GM19372 (cell line): Measurements from ENCODE around the gene TEX10.
"Not testable (repeated sequence)": the region's sequence is repeated elsewhere in the genome, so short reads cannot be mapped to it uniquely, and the experiment has no call there.

Experiments
- ATAC-seq: cut with Tn5 transposase; IDR thresholded peaks from one replicate; pipeline ENCODE4 v1.9.1; 2021; ENCODE audit warnings: mild to moderate bottlenecking, low read depth, moderate library complexity; ENCODE audit not compliant: unreplicated experiment

The TEX10 gene

DNA sequence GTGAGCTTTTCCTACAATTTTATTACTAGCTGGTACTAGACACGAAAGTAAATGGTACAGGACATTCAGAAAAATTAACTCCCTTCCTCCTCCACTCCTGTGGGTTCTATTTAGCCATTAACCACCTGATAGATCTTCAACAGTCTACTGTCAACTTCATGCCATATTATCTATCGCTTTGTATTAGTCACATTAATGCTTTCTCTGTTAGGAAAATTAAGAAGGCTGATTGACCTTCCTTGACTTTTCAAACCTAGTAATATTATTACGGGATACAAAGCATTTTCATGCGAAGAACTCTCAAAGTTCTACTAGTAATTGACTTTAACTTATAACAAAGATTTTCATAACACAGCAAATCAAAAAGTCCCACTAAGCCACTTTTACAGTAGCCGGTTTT lies 1.2 kb downstream of the TEX10 start:
- no peak for ATAC-seq

- ATAC-seq: no peak
Measured at GRCh38 chr9:100350188-100350587, 2.6 kb downstream of the TEX10 start.

DNA sequence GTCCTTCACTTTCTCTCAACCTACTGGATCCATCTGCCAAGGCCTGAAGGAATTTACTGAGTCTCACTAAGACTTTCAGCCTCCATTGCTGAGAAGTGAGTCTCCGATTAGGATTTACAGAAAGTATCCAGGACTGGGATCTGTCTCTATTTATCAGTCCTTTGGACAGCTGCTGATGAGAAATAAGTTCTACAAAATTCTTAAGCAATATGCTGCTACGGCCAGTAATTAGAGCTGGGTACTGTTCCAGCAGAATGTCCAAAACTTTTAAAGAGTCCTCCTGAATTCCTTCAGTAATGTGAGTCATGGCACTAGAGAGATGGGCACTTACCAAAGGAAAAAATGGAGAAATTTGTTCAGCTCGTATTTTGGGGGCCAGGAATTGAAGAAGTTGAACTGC lies 5.9 kb downstream of the TEX10 start:
- ATAC-seq: no peak

- no peak for ATAC-seq
Measured at GRCh38 chr9:100341889-100342288, 10.9 kb downstream of the TEX10 start.

DNA sequence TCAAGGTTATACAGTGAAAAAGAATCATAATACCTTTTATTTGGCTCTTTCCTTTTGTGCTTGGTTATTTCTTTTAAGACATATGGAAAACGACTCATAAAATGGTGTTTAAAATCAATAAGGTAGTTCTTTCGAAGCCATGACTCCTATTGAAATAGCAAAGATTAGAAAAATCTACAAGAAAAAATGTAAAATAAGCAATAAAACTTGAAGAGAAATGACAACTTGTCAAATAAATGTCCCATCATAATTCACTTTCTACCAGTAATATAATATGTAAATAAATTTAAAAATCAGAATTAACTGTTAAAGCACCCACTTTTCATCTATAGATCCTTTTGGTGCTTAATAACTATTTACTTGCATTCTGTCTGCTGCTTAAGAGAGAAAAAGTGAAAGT lies 12.5 kb downstream of the TEX10 start:
- no peak for ATAC-seq

DNA sequence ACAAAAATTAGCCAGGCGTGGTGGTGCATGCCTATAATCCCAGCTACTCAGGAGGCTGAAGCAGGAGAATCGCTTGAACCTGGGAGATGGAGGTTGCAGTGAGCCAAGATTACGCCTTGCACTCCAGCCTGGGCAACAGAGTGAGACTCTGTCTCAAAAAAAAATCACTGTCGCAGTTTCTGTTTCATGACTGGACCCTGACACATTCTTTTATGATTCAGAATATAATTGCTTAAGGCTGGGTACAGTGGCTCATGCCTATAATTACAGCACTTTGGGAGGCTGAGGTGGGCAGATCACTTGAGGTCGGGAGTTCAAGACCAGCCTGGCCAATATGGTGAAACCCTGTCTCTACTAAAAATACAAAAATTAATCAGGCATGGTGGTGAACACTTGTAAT lies 14.0 kb downstream of the TEX10 start:
- ATAC-seq: not testable (repeated sequence)

DNA sequence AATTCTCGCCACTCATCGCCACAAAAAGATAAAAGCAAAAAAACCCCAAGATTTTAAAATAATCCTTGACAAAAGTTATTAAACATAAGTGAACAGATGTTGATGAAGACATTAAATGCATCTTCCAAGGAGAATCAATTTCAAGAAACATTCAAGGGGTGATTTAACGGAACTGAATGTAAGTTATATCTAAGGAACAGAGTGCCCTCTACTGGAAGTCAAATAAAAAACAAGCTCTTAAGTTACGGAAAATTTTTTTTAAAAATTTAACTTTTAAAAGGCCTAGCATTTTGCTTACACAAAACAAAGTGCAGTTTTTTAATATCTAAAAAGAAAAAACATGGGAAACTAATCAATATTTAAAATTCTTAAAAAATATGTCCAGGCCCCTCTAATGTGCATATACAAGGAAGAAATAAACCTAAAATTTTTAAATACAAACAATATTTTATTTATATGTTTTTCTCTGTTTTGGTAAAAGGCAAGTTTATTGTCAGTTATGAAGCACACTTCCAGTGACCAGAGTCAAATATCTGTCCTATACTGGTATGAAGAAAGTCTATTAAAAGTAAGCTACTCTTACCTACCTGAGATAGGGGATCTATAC lies 28.0 kb downstream of the TEX10 start:
- no peak for ATAC-seq

GRCh38 chr9:100322954-100323536 lies 29.7 kb downstream of the TEX10 start:
- no peak for ATAC-seq

DNA sequence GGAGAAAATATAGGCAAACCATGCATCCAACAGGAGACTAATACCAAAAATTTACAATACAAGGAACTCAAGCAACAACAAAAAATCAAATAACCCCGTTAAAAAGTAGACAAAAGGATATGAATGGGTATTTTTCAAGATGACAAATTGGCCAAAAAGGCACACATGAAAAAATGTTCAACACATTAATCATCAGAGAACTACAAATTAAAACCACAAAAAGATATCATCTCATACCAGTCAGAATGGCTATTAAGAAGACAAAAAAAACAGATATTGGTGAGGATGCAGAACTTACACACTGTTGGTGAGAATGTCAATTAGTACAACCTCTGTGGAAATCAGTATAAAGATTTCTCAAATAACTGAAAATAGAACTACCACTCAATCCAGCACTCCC lies 35.0 kb downstream of the TEX10 start:
- no peak for ATAC-seq

GRCh38 chr9:100315561-100315960 lies 37.2 kb downstream of the TEX10 start:
- no peak for ATAC-seq

- no peak for ATAC-seq
Measured at GRCh38 chr9:100309992-100310391, 42.8 kb downstream of the TEX10 start.

DNA sequence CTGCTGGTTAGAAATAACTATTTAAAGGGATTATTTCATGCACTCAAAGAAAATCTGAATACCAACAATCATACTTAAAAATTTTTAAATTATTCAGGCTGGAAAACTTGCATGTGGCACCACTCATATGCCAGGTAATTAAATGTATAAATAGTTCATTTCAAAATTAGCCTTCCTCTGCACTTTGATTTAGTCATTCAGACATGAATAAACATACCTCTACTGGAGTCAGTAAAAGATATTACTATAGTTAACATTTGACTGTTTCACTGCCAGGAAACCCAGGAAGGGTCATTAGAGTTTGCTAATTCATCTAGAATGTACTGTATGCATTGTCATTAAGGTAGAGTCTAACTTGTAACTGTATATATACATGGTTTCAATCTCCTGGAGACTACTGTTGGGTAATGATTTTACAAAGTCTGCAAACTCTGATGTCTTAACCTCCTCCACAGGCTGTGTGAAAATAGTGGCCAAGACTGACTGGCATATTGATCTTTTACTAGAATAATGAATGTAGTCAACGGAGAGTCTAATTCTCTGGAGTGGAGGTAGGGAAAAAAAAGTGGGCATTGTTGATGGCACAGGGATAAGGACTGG lies 43.7 kb downstream of the TEX10 start:
- ATAC-seq: no peak

DNA sequence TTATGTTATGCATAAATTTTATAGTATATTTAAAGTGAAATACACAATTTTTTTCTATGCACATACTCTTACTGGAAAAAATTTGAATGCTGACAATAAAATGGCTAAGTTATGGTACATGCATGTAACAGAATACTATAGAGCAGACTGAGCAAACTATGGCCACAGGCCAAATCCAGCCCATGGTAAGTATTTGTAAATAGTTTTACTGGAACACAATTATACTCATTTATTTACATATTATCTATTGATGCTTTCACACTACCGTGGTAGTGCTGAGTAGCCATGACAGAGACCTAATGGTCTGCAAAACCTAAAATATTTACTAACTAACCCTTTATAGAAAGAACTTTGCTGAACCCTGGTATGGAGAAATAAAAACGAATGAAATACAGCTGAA lies 45.7 kb downstream of the TEX10 start:
- no peak for ATAC-seq

GRCh38 chr9:100306283-100306682 lies 46.5 kb downstream of the TEX10 start:
- ATAC-seq: no peak

DNA sequence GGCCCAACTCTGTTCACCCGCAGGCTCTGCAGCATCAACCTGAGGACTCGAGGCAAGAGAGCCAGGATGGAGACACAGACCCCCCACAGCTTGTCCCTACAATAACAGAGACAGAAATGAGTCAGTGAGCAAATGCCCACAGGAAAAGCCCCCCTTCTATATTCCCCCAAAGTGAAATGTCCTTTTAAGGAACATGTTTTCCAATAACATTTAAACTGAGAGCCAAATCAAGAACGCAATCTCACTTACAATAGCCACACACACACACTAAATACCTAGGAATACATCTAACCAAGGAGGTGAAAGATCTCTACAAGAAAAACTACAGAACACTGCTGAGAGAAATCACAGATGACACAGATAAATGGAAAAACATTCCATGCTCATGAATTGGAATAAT lies 49.0 kb downstream of the TEX10 start:
- no peak for ATAC-seq

DNA sequence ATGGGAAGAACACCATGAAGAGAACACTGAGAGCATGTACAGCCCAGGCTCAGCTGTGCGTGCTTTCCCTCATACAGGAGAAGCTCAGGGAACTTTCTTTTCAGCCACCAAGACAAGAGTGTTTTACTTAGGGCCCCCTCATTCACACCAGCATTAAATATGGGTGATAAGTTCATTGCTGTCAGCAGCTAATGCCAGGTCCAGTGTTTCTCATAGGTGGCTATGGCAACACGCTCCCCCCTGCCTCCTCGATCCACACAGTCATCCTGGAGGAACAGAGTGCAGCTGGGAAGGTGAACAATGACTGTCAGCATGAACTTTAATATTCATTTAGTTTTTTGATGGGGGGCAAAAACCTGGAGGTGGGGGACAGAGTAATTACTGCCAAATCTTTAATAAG lies 54.4 kb downstream of the TEX10 start:
- no peak for ATAC-seq

- ATAC-seq: no peak
Measured at GRCh38 chr9:100296407-100296806, 56.3 kb downstream of the TEX10 start.

DNA sequence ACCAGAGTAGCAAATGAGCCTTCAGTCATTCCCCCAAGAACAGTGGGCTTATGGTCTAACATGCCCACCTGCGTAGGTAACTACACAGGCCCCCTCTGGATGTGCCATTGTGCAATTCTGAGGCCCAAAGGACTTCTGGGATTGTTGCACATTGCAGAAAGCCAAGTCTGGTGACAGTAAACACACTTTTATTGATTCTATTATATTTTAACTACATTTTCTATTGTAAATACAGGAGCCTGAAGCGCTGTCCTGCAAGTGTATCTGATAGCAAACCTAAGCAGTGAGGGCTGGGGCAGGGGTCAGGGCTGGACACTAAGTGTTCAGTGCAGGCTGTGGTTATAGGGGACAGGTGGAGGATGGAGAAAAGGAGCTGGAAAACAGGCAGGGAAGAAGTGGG lies 57.5 kb downstream of the TEX10 start:
- no peak for ATAC-seq

- ATAC-seq: no peak
Measured at GRCh38 chr9:100294806-100295205, 57.9 kb downstream of the TEX10 start.

DNA sequence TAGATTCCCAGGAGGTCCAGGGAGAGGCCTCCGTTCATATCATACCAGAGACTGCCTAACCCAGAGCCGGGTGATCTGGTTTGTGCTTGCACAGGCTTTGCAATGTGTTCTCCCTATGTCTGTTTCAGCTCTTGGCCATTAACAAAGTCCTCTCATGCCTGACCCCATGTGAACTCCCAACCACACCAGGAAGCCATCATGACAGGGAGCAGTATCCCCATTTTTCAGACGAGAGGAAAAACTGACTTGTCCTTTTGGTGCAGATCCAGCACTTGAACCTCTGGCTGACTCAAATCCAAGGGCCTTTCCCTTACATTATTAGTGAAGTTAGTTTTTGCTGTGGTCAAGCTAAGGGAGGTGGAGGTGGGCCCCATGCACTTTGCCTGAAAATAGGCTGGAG lies 58.4 kb downstream of the TEX10 start:
- ATAC-seq: no peak

GRCh38 chr9:100292414-100292813 lies 60.3 kb downstream of the TEX10 start:
- ATAC-seq: no peak

- no peak for ATAC-seq
Measured at GRCh38 chr9:100290714-100291113, 62.0 kb downstream of the TEX10 start.
